ENCODE data around the gene CCDC88B. TPM values are rescaled to one million over a fixed set of nuclear protein-coding genes. Genes with fewer than 3 reads are reported as not detected.

The CCDC88B gene
- total and polyA plus RNA-seq, 9 of the 15 experiments (the other 6 are each of a cell fraction or from before 2014, with no cell fraction given): 0.13 to 18.1 (median 7.9) TPM

GRCh38 chr11:64331569-64332371 lies 8.2 kb upstream of the CCDC88B start:
- peak; percentile 87 for FAIRE-seq
- intact Hi-C loops (cut with micrococcal nuclease): loop anchor here (1.0 kb wide), 1 partner anchor 14 kb away; the partner anchor contains the start of gene TRMT112
- Histone ChIP-seq H4K20me1 (replicated peaks; ENCODE audit: control insufficient read depth, insufficient read depth, low read length) (no peaks in the 10 kb centered on the region), H3K4me1 (replicated peaks in 1 of 2; ENCODE audit: control insufficient read depth in 2 of 2, insufficient read depth in 2 of 2, low read length in 2 of 2) (peaks cover 32 to 48% of the 10 kb centered on the region in 2 experiments), H3K36me3 (ENCODE audit: control insufficient read depth, insufficient read depth, low read length) (no peaks in the 10 kb centered on the region; the same call in 2 of the 3 replicates), H3K4me3 (no peak overlapping the region), H3K9ac (ENCODE audit: insufficient read depth in 1 of 2, low read depth in 2 of 2, low read length in 2 of 2) (peak overlapping the region; percentile 67 to 89), H3K27me3 (ENCODE audit: control insufficient read depth in 2 of 2, insufficient read depth in 2 of 2, low read length in 2 of 2) (no peaks in the 10 kb centered on the region), H3K27ac (ENCODE audit: extremely low read depth, low read depth, low read length) (peak overlapping the region; percentile 79), H3K79me2 (ENCODE audit: control insufficient read depth, insufficient read depth, low read length) (no peaks in the 10 kb centered on the region), H3K9me1 (ENCODE audit: control insufficient read depth, insufficient read depth, low read length) (no peaks in the 10 kb centered on the region), H3K4me2 (ENCODE audit: insufficient read depth, low read length) (peak overlapping the region; percentile 72), H3K9me3 (replicated peaks; ENCODE audit: control insufficient read depth, insufficient read depth, low read depth, low read length) (no peaks in the 10 kb centered on the region; the same call in 1 of the 2 replicates), H2AFZ (ENCODE audit: low read depth, low read length) (peak overlapping the region; percentile 100)
- CTCF ChIA-PET (ENCODE audit: low intra/inter-chr PET ratio): interaction anchor here (1.3 kb wide), 1 partner anchor 14 kb away, joined by 4 read pairs; the partner anchor contains the start of genes PRDX5 and TRMT112
- 26% methylated on average over 19 of the region's 20 CpGs for WGBS (ENCODE audit: insufficient coverage, low coverage, missing lambda C conversion rate)
- DNase-seq (ENCODE audit: extremely low read depth in 1 of 4, low spot score in 3 of 4): peak; percentile 72 to 91 (median 74)
- in situ Hi-C loops (cut with MboI): no loop called here
- POLR2A ChIA-PET: interaction anchor here (0.6 to 1.8 kb wide), 13 partner anchors 9 to 334 kb away, joined by 3 to 15 read pairs (median 4); partner anchors contain the start of genes ESRRA, PRDX5 and TRMT112
- ATAC-seq: peak; percentile 77
- no TSS peak for BruUV-seq (replicated peaks)
- peak; percentile 54; the same call in 1 of the 2 replicates for TF ChIP-seq REST (IDR thresholded peaks at IDR 0.05; ENCODE audit: borderline replicate concordance)
- no peak for TF ChIP-seq REST (CRISPR knock-in tag; IDR thresholded peaks at IDR 0.05; ENCODE audit: low read depth)
- TF ChIP-seq HLTF (IDR thresholded peaks at IDR 0.05): no peak; the same call in 1 of the 2 replicates
- TF ChIP-seq MITF (IDR thresholded peaks at IDR 0.05): no peak
- no peak for TF ChIP-seq COPS2 (conservative IDR thresholded peaks at IDR 0.05)
- 0 out of 2 replicates have a peak, but pooled peaks have one; percentile 53 for TF ChIP-seq POLR2A (conservative IDR thresholded peaks at IDR 0.05)
- peak; percentile 62 to 70 for TF ChIP-seq FOXK2 (conservative IDR thresholded peaks at IDR 0.05 in 1 of 2, IDR thresholded peaks at IDR 0.05 in 1 of 2; ENCODE audit: low read depth in 2 of 2)
- TF ChIP-seq MTF1 (CRISPR knock-in tag; IDR thresholded peaks at IDR 0.05; ENCODE audit: borderline replicate concordance): no peak
- peak; percentile 87 for TF ChIP-seq BRD9 (IDR thresholded peaks at IDR 0.05; ENCODE audit: low read depth, partially characterized antibody)
- TF ChIP-seq ZFX (CRISPR knock-in tag; IDR thresholded peaks at IDR 0.05): peak; percentile 74
